Stimulated activated CD4-positive, alpha-beta T cell treated with anti-CD3 and anti-CD28 coated beads, Interleukin-12 subunit alpha, Interleukin-12 subunit beta, amount 100 ng/mL, for 48 hours (primary cell): Measurements from ENCODE around the gene ZBTB21.

Experiments
- DNase-seq, 3 donors: peaks; one replicate each; pipeline ENCODE4 v3.0.0-alpha.2; 2020; ENCODE audit warnings: low read depth in 2 of 3, low spot score in 1 of 3

The ZBTB21 gene

GRCh38 chr21:42009831-42010506 is at the start of gene ZBTB21:
TSS of gene ZBTB21 (minus strand) at chr21:42010360. CDS start at chr21:41994095, 16,265 bp downstream.
- peak; percentile 94 to 98 (median 97) for DNase-seq

GRCh38 chr21:42059721-42060120 is 49.6 kb upstream of the ZBTB21 start:
- DNase-seq, result no peak

- no peak for DNase-seq
Observed at GRCh38 chr21:42059141-42059540, 49.0 kb upstream of the ZBTB21 start.

GRCh38 chr21:42058631-42059111 is 48.5 kb upstream of the ZBTB21 start:
- DNase-seq, result no peak

- no peak for DNase-seq
Observed at GRCh38 chr21:42057851-42058437, 47.8 kb upstream of the ZBTB21 start.

GRCh38 chr21:42056996-42057689 is 47.0 kb upstream of the ZBTB21 start:
- DNase-seq, result no peak

- DNase-seq, result no peak
Observed at GRCh38 chr21:42056468-42056867, 46.3 kb upstream of the ZBTB21 start.

- DNase-seq, result no peak
Observed at GRCh38 chr21:42055425-42055824, 45.3 kb upstream of the ZBTB21 start.

GRCh38 chr21:42051788-42052187 is 41.6 kb upstream of the ZBTB21 start:
- DNase-seq, result no peak

- DNase-seq, result no peak
Observed at GRCh38 chr21:42049578-42050430, 39.6 kb upstream of the ZBTB21 start.

GRCh38 chr21:42048870-42049577 is 38.9 kb upstream of the ZBTB21 start:
- no peak for DNase-seq

- no peak for DNase-seq
Observed at GRCh38 chr21:42047821-42048613, 37.9 kb upstream of the ZBTB21 start.

- DNase-seq, result no peak
Observed at GRCh38 chr21:42044871-42045495, 34.8 kb upstream of the ZBTB21 start.

- DNase-seq, result no peak
Observed at GRCh38 chr21:42043961-42044360, 33.8 kb upstream of the ZBTB21 start.

GRCh38 chr21:42043201-42043895 is 33.2 kb upstream of the ZBTB21 start:
- no peak for DNase-seq

- no peak for DNase-seq
Observed at GRCh38 chr21:42042651-42043050, 32.5 kb upstream of the ZBTB21 start.

GRCh38 chr21:42041711-42042110 is 31.6 kb upstream of the ZBTB21 start:
- no peak for DNase-seq

GRCh38 chr21:42041246-42041645 is 31.1 kb upstream of the ZBTB21 start:
- DNase-seq, result no peak
